Neural crest cell (in vitro differentiated cells): Measurements from ENCODE around the gene BORCS5. TPM values are rescaled to one million over a fixed set of nuclear protein-coding genes. Genes with fewer than 3 reads are reported as not detected.
"Not testable (repeated sequence)": the region's sequence is repeated elsewhere in the genome, so short reads cannot be mapped to it uniquely, and the experiment has no call there.

Source experiments
- DNase-seq: peaks from one replicate; pipeline ENCODE4 v3.0.0; 2021; ENCODE audit warnings: low read depth, mixed read lengths, low spot score
- H3K27ac Mint-ChIP-seq: one replicate; pipeline ENCODE4 v1.8.0; 2021; ENCODE audit warnings: mild to moderate bottlenecking, mixed read lengths; ENCODE audit not compliant: unreplicated experiment
- H3K27me3 Mint-ChIP-seq: 2 replicates; pipeline ENCODE4 v1.8.0; 2021; ENCODE audit warnings: low read depth, mild to moderate bottlenecking, mixed read lengths
- H3K36me3 Mint-ChIP-seq: 2 replicates; pipeline ENCODE4 v1.8.0; 2021; ENCODE audit warnings: low read depth, mild to moderate bottlenecking, mixed read lengths
- H3K4me1 Mint-ChIP-seq: 2 replicates; pipeline ENCODE4 v1.8.0; 2021; ENCODE audit warnings: mixed read lengths
- H3K4me3 Mint-ChIP-seq: one replicate; pipeline ENCODE4 v1.8.0; 2021; ENCODE audit warnings: mild to moderate bottlenecking, mixed read lengths
- H3K9me3 Mint-ChIP-seq: 2 replicates; pipeline ENCODE4 v1.8.0; 2021; ENCODE audit warnings: mixed read lengths
- CTCF ChIP-seq: fragments of 200-600 bp; sonication (generic); conservative IDR thresholded peaks from 2 replicates; pipeline ENCODE4 v1.5.0; 2021; ENCODE audit warnings: antibody characterized with exemption, mild to moderate bottlenecking
- long read RNA-seq: library from polyadenylated mRNA; unstranded; transcript quantifications from one replicate; pipeline ENCODE4 v2.0.0, GENCODE V29; 2020
- total RNA-seq: library from RNA; stranded (reverse); gene quantifications from 2 replicates; pipeline ENCODE4 v1.2.1, GENCODE V29; 2021

The BORCS5 gene
- total RNA-seq: 13.7 and 15.0 TPM in 2 replicates
- long read RNA-seq, full-length matches to known transcripts: 8 of 9 reads
- long read RNA-seq, partial matches to known transcripts: 0 of 9 reads
- long read RNA-seq, other reads (novel, unspliced or antisense): 1 of 9 reads

DNA sequence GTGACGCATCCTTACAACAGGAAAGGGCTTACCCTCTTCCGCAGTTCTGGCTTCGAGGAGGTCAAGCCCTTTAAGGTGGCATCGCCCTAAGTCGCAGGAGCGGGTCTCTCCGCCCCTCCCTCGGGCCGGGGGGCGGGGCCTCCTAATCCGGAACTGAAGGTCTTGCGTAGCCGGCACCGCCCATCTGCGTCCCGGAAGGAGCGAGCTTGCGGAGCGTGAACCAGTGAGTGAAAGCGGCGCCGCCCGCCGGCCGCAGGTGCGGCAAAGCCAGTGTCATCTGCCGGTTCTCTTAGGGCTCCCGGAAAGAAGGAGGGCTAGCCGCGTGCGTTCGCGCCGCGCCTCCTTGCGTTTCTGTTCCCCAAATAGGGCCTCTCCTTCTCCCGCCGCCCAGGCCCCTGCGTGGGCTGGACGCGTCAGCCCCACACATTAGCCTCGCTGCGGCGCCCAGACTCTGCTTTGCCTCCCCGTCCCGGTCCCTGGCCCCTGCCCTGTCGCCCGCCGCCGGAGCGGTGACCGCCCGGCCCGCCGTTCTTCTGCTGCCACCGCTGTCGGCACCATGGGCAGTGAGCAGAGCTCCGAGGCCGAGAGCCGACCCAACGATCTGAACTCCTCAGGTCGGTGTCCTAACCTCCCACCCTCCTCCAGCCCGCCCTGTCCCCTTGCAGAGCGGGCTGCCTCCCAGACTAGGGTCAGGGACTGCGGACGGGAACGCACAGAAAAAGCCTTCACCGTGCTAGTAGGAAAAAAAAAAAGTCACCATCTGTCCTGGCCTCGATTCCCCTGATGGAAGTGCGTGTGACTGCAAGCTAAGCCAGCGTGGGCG is at the start of gene BORCS5:
BORCS5 (plus strand) TSS at position 183 of the 823 bp plus-strand sequence; CDS start at position 557, 374 bp downstream.
- peak; percentile 48 for TF ChIP-seq CTCF
- H3K4me3 Mint-ChIP-seq: peak within 1 kb of the TSS; percentile 93
- H3K4me1 Mint-ChIP-seq: peaks cover 24% of the 10 kb centered on the region
- H3K9me3 Mint-ChIP-seq: no peaks in the 10 kb centered on the region
- no peaks in the 10 kb centered on the region for H3K27me3 Mint-ChIP-seq
- H3K27ac Mint-ChIP-seq: peak within 1 kb of the TSS; percentile 98
- DNase-seq: peak; percentile 87
- no peaks in the 10 kb centered on the region for H3K36me3 Mint-ChIP-seq

DNA sequence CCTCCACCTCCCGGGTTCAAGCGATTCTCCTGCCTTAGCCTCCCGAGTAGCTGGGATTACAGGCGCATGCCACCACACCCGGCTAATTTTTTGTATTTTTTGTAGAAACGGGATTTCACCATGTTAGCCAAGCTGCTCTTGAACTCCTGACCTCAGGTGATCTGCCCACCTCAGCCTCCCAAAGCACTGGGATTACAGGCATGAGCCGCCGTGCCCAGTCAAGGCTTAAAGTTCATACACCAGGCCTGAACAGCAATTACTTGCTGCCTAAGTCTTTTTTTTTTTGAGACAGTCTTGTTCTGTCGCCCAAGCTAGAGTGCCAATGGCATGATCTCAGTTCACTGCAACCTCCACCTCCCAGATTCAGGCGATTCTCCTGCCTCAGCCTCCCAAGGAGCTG is 46.2 kb upstream of the BORCS5 start:
- H3K27ac Mint-ChIP-seq, H3K9me3 Mint-ChIP-seq, H3K36me3 Mint-ChIP-seq, H3K27me3 Mint-ChIP-seq, H3K4me1 Mint-ChIP-seq, H3K4me3 Mint-ChIP-seq, DNase-seq: not testable (repeated sequence)

GRCh38 chr12:12315838-12316237 is 41.0 kb upstream of the BORCS5 start:
- no peak for DNase-seq
- H3K4me3 Mint-ChIP-seq: no peak overlapping the region
- no peaks in the 10 kb centered on the region for H3K27me3 Mint-ChIP-seq
- H3K4me1 Mint-ChIP-seq: peaks cover 16% of the 10 kb centered on the region
- H3K36me3 Mint-ChIP-seq: no peaks in the 10 kb centered on the region
- peaks cover 2% of the 10 kb centered on the region for H3K9me3 Mint-ChIP-seq
- TF ChIP-seq CTCF: no peak
- no peak overlapping the region for H3K27ac Mint-ChIP-seq

DNA sequence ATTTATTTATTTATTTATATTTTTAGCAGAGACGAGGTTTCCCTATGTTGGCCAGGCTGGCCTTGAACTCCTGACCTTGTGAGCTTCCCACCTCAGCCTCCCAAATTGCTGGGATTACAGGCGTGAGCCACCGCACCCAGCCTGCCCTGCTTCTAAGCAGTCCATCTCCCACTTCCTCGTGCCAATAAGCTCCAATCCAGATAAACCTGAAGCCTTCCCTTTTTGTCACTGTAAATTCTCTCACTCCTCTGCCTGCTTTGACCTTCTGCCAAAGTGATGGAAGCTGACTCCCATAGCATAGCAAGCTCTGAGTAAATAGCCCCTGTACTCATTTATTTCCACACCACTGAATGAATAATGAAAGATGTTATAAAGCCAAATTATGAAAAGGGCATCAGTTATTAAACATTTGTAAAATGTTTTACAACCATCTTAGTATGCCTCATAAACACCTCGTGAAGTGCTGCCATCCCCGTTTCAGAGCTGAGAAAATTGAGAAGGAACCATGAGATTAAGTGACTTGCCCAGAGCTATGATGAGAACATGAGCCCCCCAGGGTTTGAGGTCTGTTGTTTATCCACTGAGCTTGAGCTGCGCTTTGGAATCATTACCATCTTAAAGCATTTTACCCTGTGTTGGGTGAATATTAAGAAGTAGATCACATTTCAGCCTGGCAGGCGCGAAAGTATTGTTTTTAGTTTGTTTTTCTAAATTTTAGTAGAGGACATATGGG is 37.3 kb upstream of the BORCS5 start:
- peaks cover 23% of the 10 kb centered on the region for H3K4me1 Mint-ChIP-seq
- TF ChIP-seq CTCF: no peak
- no peaks in the 10 kb centered on the region for H3K27me3 Mint-ChIP-seq
- no peaks in the 10 kb centered on the region for H3K36me3 Mint-ChIP-seq
- no peak overlapping the region for H3K4me3 Mint-ChIP-seq
- H3K27ac Mint-ChIP-seq: peak overlapping the region; percentile 10
- DNase-seq: no peak
- H3K9me3 Mint-ChIP-seq: peaks cover 3% of the 10 kb centered on the region

DNA sequence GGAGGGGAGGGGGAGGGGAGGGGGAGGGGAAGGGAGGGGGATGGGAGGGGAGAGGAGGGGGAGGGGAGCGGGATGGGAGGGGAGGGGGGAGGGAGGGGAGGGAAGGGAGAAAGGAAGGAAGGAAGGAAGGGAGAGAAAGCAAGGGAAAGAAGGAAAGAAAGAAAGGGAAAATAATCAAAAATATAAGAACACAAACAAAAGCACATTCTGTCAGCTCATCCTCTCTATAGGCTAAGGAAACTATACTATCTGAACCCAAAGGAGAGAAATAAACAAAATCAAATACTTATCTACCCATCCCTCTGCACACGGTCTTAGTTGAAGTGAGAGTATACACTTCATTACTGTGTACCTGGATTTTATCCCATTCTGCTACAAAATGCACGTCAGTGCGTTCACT is 33.8 kb upstream of the BORCS5 start:
- Mint-ChIP-seq H3K9me3 (peaks cover 3% of the 10 kb centered on the region), H3K27me3 (no peaks in the 10 kb centered on the region), H3K36me3 (no peaks in the 10 kb centered on the region), H3K4me1 (peaks cover 30% of the 10 kb centered on the region), H3K27ac (no peak overlapping the region), H3K4me3 (no peak overlapping the region)
- no peak for TF ChIP-seq CTCF
- DNase-seq: no peak
